Measurements from ENCODE around the gene FSTL5. TPM values are rescaled to one million over a fixed set of nuclear protein-coding genes. Genes with fewer than 3 reads are reported as not detected.

The FSTL5 gene
- total and polyA plus RNA-seq, 2 of the 13 experiments (the other 11 are each of a cell fraction or from before 2014, with no cell fraction given), result 0.03 to 0.07 TPM

DNA sequence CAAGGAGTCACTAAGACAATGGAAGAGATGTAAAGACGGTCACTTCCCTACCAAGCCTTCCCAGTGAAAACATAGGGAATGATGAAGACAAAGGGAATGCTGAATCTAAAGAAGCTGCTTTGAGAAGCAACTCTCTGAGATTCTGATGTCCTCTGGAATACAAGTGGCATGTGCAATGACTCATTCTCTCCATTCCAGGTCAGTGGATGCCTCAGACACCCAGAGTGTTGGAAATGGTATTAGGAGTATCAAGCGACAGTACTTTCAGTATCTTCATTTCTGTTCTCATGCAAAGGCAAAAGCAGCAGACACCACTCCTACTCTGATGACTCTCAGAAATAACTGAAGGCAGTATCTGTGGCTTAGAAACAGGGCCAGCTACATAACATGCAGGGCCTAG, 102.6 kb downstream of the FSTL5 start:
- Histone ChIP-seq H3K4me3 (replicated peaks in 1 of 3; ENCODE audit: insufficient read depth in 1 of 3, low read depth in 2 of 3, low read length in 3 of 3) (no peak overlapping the region), H3K4me1 (ENCODE audit: insufficient read depth, low read length) (no peaks in the 10 kb centered on the region), H3K27ac (ENCODE audit: extremely low read length, insufficient read depth, low read length) (no peak overlapping the region), H2AFZ (ENCODE audit: low read length) (no peak overlapping the region), H3K9ac (ENCODE audit: insufficient read depth, low read depth, low read length) (no peak overlapping the region), H4K20me1 (ENCODE audit: insufficient read depth, low read length) (no peaks in the 10 kb centered on the region), H3K9me3 (ENCODE audit: low read length) (no peaks in the 10 kb centered on the region), H3K36me3 (replicated peaks in 1 of 2; ENCODE audit: control insufficient read depth in 1 of 2, insufficient read depth in 2 of 2, low read length in 2 of 2) (no peaks in the 10 kb centered on the region), H3K79me2 (ENCODE audit: insufficient read depth, low read length) (no peaks in the 10 kb centered on the region), H3K4me2 (ENCODE audit: low read depth, low read length) (no peak overlapping the region), H3K27me3 (ENCODE audit: control insufficient read depth in 1 of 2, insufficient read depth in 2 of 2, low read length in 2 of 2) (no peaks in the 10 kb centered on the region)
- CTCF ChIA-PET (ENCODE audit: low intra/inter-chr PET ratio, low total read pairs), result no interaction called here
- ATAC-seq (no peak), DNase-seq (ENCODE audit: low spot score) (no peak), FAIRE-seq (no peak)
- TF ChIP-seq GATAD2A (CRISPR knock-in tag; IDR thresholded peaks at IDR 0.05) (no peak), ZNF550 (CRISPR knock-in tag; IDR thresholded peaks at IDR 0.05; ENCODE audit: borderline replicate concordance) (no peak), ZNF354B (CRISPR knock-in tag; IDR thresholded peaks at IDR 0.05) (no peak), PPARG (CRISPR knock-in tag; conservative IDR thresholded peaks at IDR 0.05) (no peak), GPN1 (CRISPR knock-in tag; IDR thresholded peaks at IDR 0.05; ENCODE audit: borderline replicate concordance) (no peak), RFXAP (CRISPR knock-in tag; IDR thresholded peaks at IDR 0.05; ENCODE audit: borderline replicate concordance) (no peak), ZBTB1 (CRISPR knock-in tag; IDR thresholded peaks at IDR 0.05; ENCODE audit: borderline replicate concordance) (no peak), NRL (CRISPR knock-in tag; IDR thresholded peaks at IDR 0.05; ENCODE audit: borderline replicate concordance) (no peak), THYN1 (CRISPR knock-in tag; IDR thresholded peaks at IDR 0.05; ENCODE audit: borderline replicate concordance, low read depth) (no peak), ZNF773 (CRISPR knock-in tag; IDR thresholded peaks at IDR 0.05; ENCODE audit: borderline replicate concordance) (no peak), GPBP1L1 (CRISPR knock-in tag; IDR thresholded peaks at IDR 0.05) (no peak)
- WGBS (ENCODE audit: low lambda C conversion rate), result 17% methylated on average over 2 of the region's 2 CpGs
- in situ Hi-C loops (cut with HindIII; ENCODE audit: extremely low pct_ligation_motif_present, low pct_unique_long_range_greater_than_20kb) (no loop called here), intact Hi-C loops (cut with micrococcal nuclease; ENCODE audit: unreplicated experiment) (no loop called here)
- no TSS peak for BruUV-seq (replicated peaks)
- POLR2A ChIA-PET, result no interaction called here
